PFSK-1 (cell line): ENCODE results near the gene RARRES2.

Source experiments
- FOXP2 ChIP-seq: optimal IDR thresholded peaks from 2 replicates; pipeline ENCODE3; 2011; ENCODE audit warnings: borderline replicate concordance, control low read depth, inconsistent platforms; ENCODE audit not compliant: insufficient read depth; ENCODE audit errors: extremely low read length, extremely low read depth
- POLR2AphosphoS5 ChIP-seq: IDR thresholded peaks from 2 replicates; pipeline ENCODE4 v1.6.1; 2012; ENCODE audit warnings: low read depth, mild to moderate bottlenecking, control low read depth, low read length, moderate library complexity
- REST ChIP-seq, 2 experiments: IDR thresholded peaks; 2 replicates each; pipeline versions ENCODE4 v1.6.1 to v1.8.0; 2011 to 2012; ENCODE audit warnings: low read depth in 2 of 2, low read length in 2 of 2, control low read depth in 1 of 2, inconsistent platforms in 1 of 2, mild to moderate bottlenecking in 1 of 2, moderate library complexity in 1 of 2; ENCODE audit not compliant: insufficient read depth in 1 of 2
- SIN3A ChIP-seq: IDR thresholded peaks from 2 replicates; pipeline ENCODE4 v1.6.1; 2012; ENCODE audit warnings: mild to moderate bottlenecking, low read length, moderate library complexity, borderline replicate concordance; ENCODE audit not compliant: insufficient read depth
- TAF1 ChIP-seq: IDR thresholded peaks from 2 replicates; pipeline ENCODE4 v1.6.1; 2012; ENCODE audit warnings: low read length, control low read depth, borderline replicate concordance; ENCODE audit not compliant: insufficient read depth

Gene RARRES2

DNA sequence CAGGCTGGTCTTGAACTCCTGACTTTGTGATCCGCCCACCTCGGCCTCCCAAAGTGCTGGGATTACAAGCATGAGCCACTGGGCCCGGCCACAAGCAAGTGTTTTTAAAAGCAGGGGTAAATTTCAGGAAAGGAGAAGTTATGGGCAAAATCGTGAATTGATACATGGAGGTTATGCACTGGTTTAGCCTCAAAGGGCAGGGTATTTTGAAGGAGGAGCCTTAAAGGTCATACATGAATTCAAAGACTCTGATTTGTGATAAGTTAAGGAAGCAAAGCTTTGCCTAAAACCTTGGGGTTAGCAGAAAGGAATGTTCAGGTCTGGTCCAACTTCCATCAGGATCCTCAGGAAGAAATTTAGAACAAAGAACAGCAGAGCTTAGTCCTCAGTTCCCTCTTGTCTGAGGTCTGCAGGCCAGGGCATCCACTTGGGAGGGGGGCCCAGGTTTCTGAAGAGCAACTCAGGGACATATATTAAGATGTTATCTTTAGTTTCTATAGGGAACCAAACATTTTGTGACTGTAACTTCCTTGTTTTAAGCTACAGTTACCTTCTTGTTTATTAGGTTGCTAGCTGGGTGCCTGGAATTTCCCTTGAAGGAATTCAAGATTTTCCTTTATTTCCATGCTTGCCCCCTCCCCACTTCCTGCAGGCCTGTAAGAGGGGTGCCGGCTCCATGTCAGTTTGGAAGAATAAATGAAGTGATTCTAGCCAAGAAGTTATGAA, 24.4 kb upstream of the RARRES2 start:
- TF ChIP-seq SIN3A: no peak
- TF ChIP-seq FOXP2: no peak
- no peak for TF ChIP-seq TAF1
- TF ChIP-seq POLR2AphosphoS5: no peak
- no peak for TF ChIP-seq REST (IDR thresholded peaks at IDR 0.05; ENCODE audit: insufficient read depth in 1 of 2, low read depth in 2 of 2, low read length in 2 of 2)

DNA sequence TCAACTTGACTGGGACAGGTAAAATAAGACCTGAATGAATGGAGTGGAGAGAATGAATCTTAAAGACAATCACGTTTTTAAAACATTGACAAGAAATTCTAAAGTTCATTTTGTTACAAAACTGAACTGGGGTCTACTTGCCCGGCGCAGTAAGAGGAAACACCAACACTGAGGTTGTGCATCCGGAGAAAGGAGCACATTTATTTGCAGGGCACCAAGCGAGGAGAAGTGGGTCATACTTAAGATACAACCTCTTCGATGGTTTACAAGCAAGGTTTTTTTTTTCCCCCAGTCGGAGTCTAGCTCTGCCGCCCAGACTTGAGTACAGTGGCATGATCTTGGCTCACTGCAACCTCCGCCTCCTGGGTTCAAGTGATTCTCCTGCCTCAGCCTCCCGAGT, 23.8 kb upstream of the RARRES2 start:
- no peak for TF ChIP-seq SIN3A
- no peak for TF ChIP-seq FOXP2
- TF ChIP-seq REST (IDR thresholded peaks at IDR 0.05; ENCODE audit: insufficient read depth in 1 of 2, low read depth in 2 of 2, low read length in 2 of 2): no peak
- no peak for TF ChIP-seq POLR2AphosphoS5
- TF ChIP-seq TAF1: no peak

GRCh38 chr7:150363872-150364271, 22.4 kb upstream of the RARRES2 start:
- TF ChIP-seq POLR2AphosphoS5 (no peak), REST (IDR thresholded peaks at IDR 0.05; ENCODE audit: insufficient read depth in 1 of 2, low read depth in 2 of 2, low read length in 2 of 2) (no peak), SIN3A (no peak), FOXP2 (no peak), TAF1 (no peak)

GRCh38 chr7:150363370-150363769, 21.9 kb upstream of the RARRES2 start:
- no peak for TF ChIP-seq SIN3A
- no peak for TF ChIP-seq POLR2AphosphoS5
- no peak for TF ChIP-seq REST (IDR thresholded peaks at IDR 0.05; ENCODE audit: insufficient read depth in 1 of 2, low read depth in 2 of 2, low read length in 2 of 2)
- TF ChIP-seq FOXP2: no peak
- no peak for TF ChIP-seq TAF1
